ENCODE results near the gene SGTA. TPM values are rescaled to one million over a fixed set of nuclear protein-coding genes. Genes with fewer than 3 reads are reported as not detected.

The SGTA gene
- total and polyA plus RNA-seq, 9 of the 15 experiments (the other 6 are each of a cell fraction or from before 2014, with no cell fraction given), result 1.4 to 110 (median 49.9) TPM

DNA sequence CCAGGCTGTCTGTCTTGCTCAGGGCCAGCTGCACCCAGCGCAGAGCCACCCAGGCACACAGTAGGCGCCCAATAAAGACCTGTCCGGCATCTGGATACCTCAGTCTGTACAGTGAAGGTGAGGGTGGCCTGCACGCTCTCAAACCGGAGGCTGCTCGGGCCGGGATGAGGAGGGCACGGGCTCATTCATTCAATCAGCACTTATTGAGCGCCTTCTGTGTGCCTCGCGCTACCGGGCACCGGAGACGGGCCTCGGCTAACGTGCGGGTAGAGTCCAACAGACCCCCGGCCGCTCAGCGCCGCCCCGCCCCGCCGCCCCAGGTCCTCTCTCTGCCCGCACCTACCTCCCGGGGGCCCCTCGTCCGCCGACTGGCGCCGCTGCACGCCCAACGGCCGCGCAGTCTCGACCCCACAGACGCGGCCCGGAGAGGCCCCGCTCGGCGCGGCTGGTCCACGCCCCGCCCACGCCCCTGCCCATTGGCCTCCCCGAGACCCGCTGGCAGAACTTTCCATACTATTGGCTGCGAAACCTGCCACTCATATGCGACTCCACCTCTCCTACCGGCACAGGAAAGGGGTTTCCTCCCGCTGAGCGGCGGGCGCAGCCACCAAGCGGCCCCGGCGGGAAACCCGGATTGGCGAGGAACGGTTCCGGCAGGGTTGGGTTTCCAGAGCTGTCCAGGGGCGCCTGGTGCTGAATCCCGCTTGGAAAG, 43.3 kb downstream of the SGTA start, which contains the start of gene SLC39A3 (continued):
- TF ChIP-seq BRD4 (IDR thresholded peaks at IDR 0.05), result 0 out of 2 replicates have a peak, but pooled peaks have one; percentile 55
- 0 out of 2 replicates have a peak, but pooled peaks have one; percentile 59 for TF ChIP-seq CBX1 (IDR thresholded peaks at IDR 0.05; ENCODE audit: low read depth)
- TF ChIP-seq ZNF444 (CRISPR knock-in tag; IDR thresholded peaks at IDR 0.05), result no peak
- TF ChIP-seq HNRNPLL (IDR thresholded peaks at IDR 0.05; ENCODE audit: low read depth, low read length, poor library complexity, severe bottlenecking), result peak; percentile 46
- peak; percentile 85 for TF ChIP-seq CHD2 (IDR thresholded peaks at IDR 0.05; ENCODE audit: low read depth, low read length)
- peak; percentile 74; the same call in 1 of the 2 replicates for TF ChIP-seq SIN3B (IDR thresholded peaks at IDR 0.05; ENCODE audit: low read depth)
- peak; percentile 53; the same call in 1 of the 2 replicates for TF ChIP-seq HBP1 (CRISPR knock-in tag; IDR thresholded peaks at IDR 0.05)
- TF ChIP-seq ZNF124 (CRISPR knock-in tag; IDR thresholded peaks at IDR 0.05), result 0 out of 2 replicates have a peak, but pooled peaks have one; percentile 55
- TF ChIP-seq ZNF431 (CRISPR knock-in tag; IDR thresholded peaks at IDR 0.05), result peak; percentile 66; the same call in 1 of the 2 replicates
- peak; percentile 81 for TF ChIP-seq TARDBP (IDR thresholded peaks at IDR 0.05)
- TF ChIP-seq NFXL1 (CRISPR knock-in tag; IDR thresholded peaks at IDR 0.05), result no peak
- TF ChIP-seq, protein P1, sequence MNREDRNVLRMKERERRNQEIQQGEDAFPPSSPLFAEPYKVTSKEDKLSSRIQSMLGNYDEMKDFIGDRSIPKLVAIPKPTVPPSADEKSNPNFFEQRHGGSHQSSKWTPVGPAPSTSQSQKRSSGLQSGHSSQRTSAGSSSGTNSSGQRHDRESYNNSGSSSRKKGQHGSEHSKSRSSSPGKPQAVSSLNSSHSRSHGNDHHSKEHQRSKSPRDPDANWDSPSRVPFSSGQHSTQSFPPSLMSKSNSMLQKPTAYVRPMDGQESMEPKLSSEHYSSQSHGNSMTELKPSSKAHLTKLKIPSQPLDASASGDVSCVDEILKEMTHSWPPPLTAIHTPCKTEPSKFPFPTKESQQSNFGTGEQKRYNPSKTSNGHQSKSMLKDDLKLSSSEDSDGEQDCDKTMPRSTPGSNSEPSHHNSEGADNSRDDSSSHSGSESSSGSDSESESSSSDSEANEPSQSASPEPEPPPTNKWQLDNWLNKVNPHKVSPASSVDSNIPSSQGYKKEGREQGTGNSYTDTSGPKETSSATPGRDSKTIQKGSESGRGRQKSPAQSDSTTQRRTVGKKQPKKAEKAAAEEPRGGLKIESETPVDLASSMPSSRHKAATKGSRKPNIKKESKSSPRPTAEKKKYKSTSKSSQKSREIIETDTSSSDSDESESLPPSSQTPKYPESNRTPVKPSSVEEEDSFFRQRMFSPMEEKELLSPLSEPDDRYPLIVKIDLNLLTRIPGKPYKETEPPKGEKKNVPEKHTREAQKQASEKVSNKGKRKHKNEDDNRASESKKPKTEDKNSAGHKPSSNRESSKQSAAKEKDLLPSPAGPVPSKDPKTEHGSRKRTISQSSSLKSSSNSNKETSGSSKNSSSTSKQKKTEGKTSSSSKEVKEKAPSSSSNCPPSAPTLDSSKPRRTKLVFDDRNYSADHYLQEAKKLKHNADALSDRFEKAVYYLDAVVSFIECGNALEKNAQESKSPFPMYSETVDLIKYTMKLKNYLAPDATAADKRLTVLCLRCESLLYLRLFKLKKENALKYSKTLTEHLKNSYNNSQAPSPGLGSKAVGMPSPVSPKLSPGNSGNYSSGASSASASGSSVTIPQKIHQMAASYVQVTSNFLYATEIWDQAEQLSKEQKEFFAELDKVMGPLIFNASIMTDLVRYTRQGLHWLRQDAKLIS (CRISPR knock-in tag; IDR thresholded peaks at IDR 0.05), result 0 out of 2 replicates have a peak, but pooled peaks have one; percentile 81
- TF ChIP-seq TCF7 (IDR thresholded peaks at IDR 0.05; ENCODE audit: borderline replicate concordance), result no peak
- TF ChIP-seq CAMTA2 (CRISPR knock-in tag; conservative IDR thresholded peaks at IDR 0.05), result no peak
- TF ChIP-seq SMARCE1 (IDR thresholded peaks at IDR 0.05), result no peak
- peak; percentile 74 for TF ChIP-seq ATF7 (IDR thresholded peaks at IDR 0.05)
- TF ChIP-seq ETV5 (CRISPR knock-in tag; IDR thresholded peaks at IDR 0.05; ENCODE audit: low read depth), result peak; percentile 87; the same call in 1 of the 2 replicates
- TF ChIP-seq HDGF (IDR thresholded peaks at IDR 0.05), result no peak
- TF ChIP-seq DPF2 (IDR thresholded peaks at IDR 0.05), result 0 out of 2 replicates have a peak, but pooled peaks have one; percentile 34
- TF ChIP-seq RUNX1 (IDR thresholded peaks at IDR 0.05; ENCODE audit: low read depth), result no peak
- TF ChIP-seq RBBP5 (IDR thresholded peaks at IDR 0.05; ENCODE audit: borderline replicate concordance, insufficient read depth, low read length, poor library complexity, severe bottlenecking), result peak; percentile 73
- peak; percentile 85 for TF ChIP-seq ZNF644 (tag; IDR thresholded peaks at IDR 0.05; ENCODE audit: low read depth)
- TF ChIP-seq SMAD3 (CRISPR knock-in tag; conservative IDR thresholded peaks at IDR 0.05), result no peak; the same call in 1 of the 2 replicates
- no peak for TF ChIP-seq HNRNPL (IDR thresholded peaks at IDR 0.05; ENCODE audit: low read depth, low read length)

All from K562 (cell line).